ENCODE data around the gene PATE3. TPM values are rescaled to one million over a fixed set of nuclear protein-coding genes. Genes with fewer than 3 reads are reported as not detected.

The PATE3 gene
- total RNA-seq (2016; rRNA removed; fragmentation: Illumina TruSeq; extraction: Trizol), result not detected in 2 replicates
- total RNA-seq (2016; cell fraction: cytosol; rRNA removed; fragmentation: Illumina TruSeq; extraction: Trizol; ENCODE audit: low read depth), result not detected in 2 replicates
- not detected in 2 replicates for total RNA-seq (2016; cell fraction: insoluble cytoplasmic fraction; rRNA removed; fragmentation: Illumina TruSeq; extraction: Trizol)
- total RNA-seq (2016; cell fraction: membrane; rRNA removed; fragmentation: Illumina TruSeq; extraction: Trizol), result not detected in 2 replicates
- not detected in 2 replicates for total RNA-seq (2016; cell fraction: nucleus; rRNA removed; fragmentation: Illumina TruSeq; extraction: Trizol)
- not detected in 2 replicates for polyA plus RNA-seq (2011; rRNA removed)
- polyA plus RNA-seq (2011; cell fraction: cytosol; rRNA removed), result not detected in 2 replicates
- polyA plus RNA-seq (2011; cell fraction: nucleus; rRNA removed), result not detected in 2 replicates
- polyA plus RNA-seq (2012), result not detected in 2 replicates
- polyA plus RNA-seq (2016; cell fraction: cytosol; fragmentation: Illumina TruSeq; extraction: Trizol; ENCODE audit: low read depth), result not detected in 2 replicates
- polyA plus RNA-seq (2016; cell fraction: insoluble cytoplasmic fraction; fragmentation: Illumina TruSeq; extraction: Trizol; ENCODE audit: low read depth), result not detected in 2 replicates
- polyA plus RNA-seq (2016; cell fraction: membrane; fragmentation: Illumina TruSeq; extraction: Trizol; ENCODE audit: low read depth), result not detected in 2 replicates
- polyA plus RNA-seq (2016; cell fraction: nucleus; fragmentation: Illumina TruSeq; extraction: Trizol; ENCODE audit: insufficient read depth, low read depth), result not detected in 2 replicates
- not detected in 2 replicates for polyA minus RNA-seq (2011; rRNA and poly(A)+ RNA removed; ENCODE audit: low replicate concordance)
- not detected in 2 replicates for polyA minus RNA-seq (2011; cell fraction: cytosol; rRNA and poly(A)+ RNA removed)
- polyA minus RNA-seq (2011; cell fraction: nucleus; rRNA and poly(A)+ RNA removed), result not detected in 2 replicates
- Bru-seq, nascent RNA, result not detected
- not detected for BruChase-seq, experiment 1, labeled RNA remaining after a 6-hour chase
- BruChase-seq, experiment 2, labeled RNA remaining after a 2-hour chase, result not detected
- long read RNA-seq, experiment 1, result 0 reads
- long read RNA-seq, experiment 2, result 0 reads

GRCh38 chr11:125787827-125788226 lies at the start of gene PATE3:
TSS of gene PATE3 (plus strand) at chr11:125788127. CDS start at chr11:125788152, 25 bp downstream.
- WGBS (ENCODE audit: low lambda C conversion rate), result 0% methylated on average over 2 of the region's 2 CpGs
- ATAC-seq, result no peak
- no peak for TF ChIP-seq IRF2 (CRISPR knock-in tag; IDR thresholded peaks at IDR 0.05)
- TF ChIP-seq NKX3-1 (CRISPR knock-in tag; IDR thresholded peaks at IDR 0.05), result no peak
- no peak for TF ChIP-seq THYN1 (CRISPR knock-in tag; IDR thresholded peaks at IDR 0.05; ENCODE audit: borderline replicate concordance, low read depth)
- TF ChIP-seq REST (IDR thresholded peaks at IDR 0.05; ENCODE audit: borderline replicate concordance in 1 of 2, low read depth in 1 of 2, low read length in 2 of 2), result no peak
- TF ChIP-seq ZNF362 (CRISPR knock-in tag; IDR thresholded peaks at IDR 0.05; ENCODE audit: borderline replicate concordance), result no peak
- TF ChIP-seq ZNF780A (CRISPR knock-in tag; IDR thresholded peaks at IDR 0.05), result no peak
- TF ChIP-seq BCLAF1 (IDR thresholded peaks at IDR 0.05), result no peak
- no peak for TF ChIP-seq ZNF678 (CRISPR knock-in tag; IDR thresholded peaks at IDR 0.05)
- no peak for TF ChIP-seq ZNF225 (CRISPR knock-in tag; IDR thresholded peaks at IDR 0.05)
- no peak for TF ChIP-seq TFDP1 (CRISPR knock-in tag; IDR thresholded peaks at IDR 0.05; ENCODE audit: borderline replicate concordance)
- TF ChIP-seq ZFP1 (CRISPR knock-in tag; IDR thresholded peaks at IDR 0.05), result no peak
- no peak for TF ChIP-seq ZNF562 (CRISPR knock-in tag; IDR thresholded peaks at IDR 0.05; ENCODE audit: borderline replicate concordance)

More at GRCh38 chr11:125787827-125788226, at the start of gene PATE3:
- no TSS peak for BruUV-seq (replicated peaks)
- ChIA-PET POLR2A (no interaction called here), CTCF (ENCODE audit: low intra/inter-chr PET ratio, low total read pairs) (no interaction called here)
- H3K27me3 ChIP-seq (ENCODE audit: control insufficient read depth in 1 of 2, insufficient read depth in 2 of 2, low read length in 2 of 2), result no peaks in the 10 kb centered on the region
- H3K9ac ChIP-seq (ENCODE audit: insufficient read depth, low read depth, low read length), result no peak within 1 kb of the TSS
- intact Hi-C loops (cut with micrococcal nuclease; ENCODE audit: unreplicated experiment), result no loop called here
- no peak within 1 kb of the TSS for H3K27ac ChIP-seq (ENCODE audit: extremely low read length, insufficient read depth, low read length)
- H2AFZ ChIP-seq (ENCODE audit: low read length), result no peak within 1 kb of the TSS
- H3K36me3 ChIP-seq (replicated peaks in 1 of 2; ENCODE audit: control insufficient read depth in 1 of 2, insufficient read depth in 2 of 2, low read length in 2 of 2), result no peaks in the 10 kb centered on the region
- H3K4me3 ChIP-seq (replicated peaks in 1 of 3; ENCODE audit: insufficient read depth in 1 of 3, low read depth in 2 of 3, low read length in 3 of 3), result no peak within 1 kb of the TSS
- H3K4me2 ChIP-seq (ENCODE audit: low read depth, low read length), result no peak within 1 kb of the TSS
- no peaks in the 10 kb centered on the region for H3K4me1 ChIP-seq (ENCODE audit: insufficient read depth, low read length)
- DNase-seq (ENCODE audit: low spot score) (no peak), FAIRE-seq (no peak)
- in situ Hi-C loops (cut with HindIII; ENCODE audit: extremely low pct_ligation_motif_present, low pct_unique_long_range_greater_than_20kb), result no loop called here
- no peaks in the 10 kb centered on the region for H3K9me3 ChIP-seq (ENCODE audit: low read length)
- no peaks in the 10 kb centered on the region for H4K20me1 ChIP-seq (ENCODE audit: insufficient read depth, low read length)
- no peaks in the 10 kb centered on the region for H3K79me2 ChIP-seq (ENCODE audit: insufficient read depth, low read length)
